HepG2 (cell line): ENCODE data around the gene RNF222. TPM values are rescaled to one million over a fixed set of nuclear protein-coding genes. Genes with fewer than 3 reads are reported as not detected.
A peak's percentile ranks its signal among the peaks of the same experiment; 100 is the strongest.

ENCODE experiments used
- ATAC-seq: fragments of 200-7000 bp; cut with Tn5 transposase; 3 replicates; pipeline ENCODE4 v1.9.1; 2020; ENCODE audit warnings: mild to moderate bottlenecking, moderate library complexity
- BruUV-seq: library from RNA; stranded (reverse); fragments of 400-500 nt; replicated peaks from 2 replicates; lab custom pipeline; 2021; lab: Mats Ljungman, UMichigan
- CTCF ChIA-PET: fragments of 300-600 bp; formaldehyde crosslinking; extraction: SDS; loops from one replicate; lab custom pipeline; 2021; ENCODE audit warnings: low total read pairs, inconsistent platforms, low intra/inter-chr PET ratio; lab: Yijun Ruan, JAX
- POLR2A ChIA-PET: fragments of 350-600 bp; sonication (Branson Sonifier 250); formaldehyde crosslinking; loops from one replicate; lab custom pipeline; 2020; ENCODE audit warnings: antibody characterized with exemption, inconsistent platforms; lab: Yijun Ruan, JAX
- DNase-seq: peaks from one replicate; pipeline ENCODE4 v3.0.0-alpha.2; 2015; ENCODE audit warnings: low spot score
- FAIRE-seq: peaks from 3 replicates; lab custom pipeline; 2011; peaks lifted over from hg19 to GRCh38; lab: Jason Lieb, UNC
- H2AFZ ChIP-seq: one replicate; pipeline ENCODE4 v1.6.1; 2011; ENCODE audit warnings: low read length, inconsistent platforms
- H3K27ac ChIP-seq: fragments of 300-600 bp; 3 replicates; pipeline ENCODE4 v1.8.0; 2011; ENCODE audit warnings: mixed run types, mild to moderate bottlenecking, mixed read lengths, low read length, inconsistent platforms; ENCODE audit not compliant: insufficient read depth; ENCODE audit errors: extremely low read length
- H3K27me3 ChIP-seq, 2 experiments: fragments of 200-600 bp in 1 of 2; 2 replicates in 1 of 2; 3 replicates in 1 of 2; pipeline versions ENCODE4 v1.6.0 to v1.8.0; 2011; ENCODE audit warnings: low read length in 2 of 2, mild to moderate bottlenecking in 2 of 2, moderate library complexity in 2 of 2, inconsistent platforms in 1 of 2; ENCODE audit not compliant: insufficient read depth in 2 of 2, control insufficient read depth in 1 of 2
- H3K36me3 ChIP-seq, 2 experiments: fragments of 200-600 bp in 1 of 2; replicated peaks in 1 of 2; 2 replicates in 1 of 2; 3 replicates in 1 of 2; pipeline versions ENCODE4 v1.5.1 to v1.8.0; 2011; ENCODE audit warnings: low read length in 2 of 2, inconsistent platforms in 1 of 2; ENCODE audit not compliant: insufficient read depth in 2 of 2, control insufficient read depth in 1 of 2
- H3K4me1 ChIP-seq: 2 replicates; pipeline ENCODE4 v1.5.1; 2012; ENCODE audit warnings: low read length, inconsistent platforms; ENCODE audit not compliant: insufficient read depth
- H3K4me2 ChIP-seq: 2 replicates; pipeline ENCODE4 v1.6.0; 2011; ENCODE audit warnings: low read depth, low read length, inconsistent platforms
- H3K4me3 ChIP-seq, 3 experiments: fragments of 200-600 bp in 1 of 3; sonication (generic), shearing (Covaris generic) in 1 of 3; replicated peaks in 1 of 3; 2 replicates each; pipeline ENCODE4 v1.5.1; 2011 to 2016; ENCODE audit warnings: low read length in 3 of 3, inconsistent platforms in 2 of 3, low read depth in 2 of 3, mild to moderate bottlenecking in 2 of 3, control low read depth in 1 of 3, mixed read lengths in 1 of 3; ENCODE audit not compliant: insufficient read depth in 1 of 3
- H3K79me2 ChIP-seq: one replicate; pipeline ENCODE4 v1.6.1; 2011; ENCODE audit warnings: low read length, inconsistent platforms; ENCODE audit not compliant: insufficient read depth
- H3K9ac ChIP-seq: 2 replicates; pipeline ENCODE4 v1.6.0; 2011; ENCODE audit warnings: mild to moderate bottlenecking, low read depth, low read length, inconsistent platforms; ENCODE audit not compliant: insufficient read depth
- H3K9me3 ChIP-seq: 2 replicates; pipeline ENCODE4 v1.5.1; 2012; ENCODE audit warnings: mild to moderate bottlenecking, low read length
- H4K20me1 ChIP-seq: 2 replicates; pipeline ENCODE4 v1.6.0; 2011; ENCODE audit warnings: inconsistent platforms, mild to moderate bottlenecking, low read length, moderate library complexity; ENCODE audit not compliant: insufficient read depth
- IRF1 ChIP-seq: sonication (generic); formaldehyde crosslinking; IDR thresholded peaks from 2 replicates; pipeline ENCODE4 v1.4.0; 2020; ENCODE audit warnings: low read depth, mild to moderate bottlenecking, missing genetic modification reagents
- PPARG ChIP-seq: conservative IDR thresholded peaks from 2 replicates; pipeline ENCODE4 v1.6.1; 2016; ENCODE audit warnings: missing biosample characterization, missing genetic modification reagents
- ZNF574 ChIP-seq: sonication (generic); formaldehyde crosslinking; IDR thresholded peaks from 2 replicates; pipeline ENCODE4 v1.4.0; 2020; ENCODE audit warnings: missing genetic modification reagents
- WGBS: methylation state at CpG from one replicate; pipeline ENCODE4 v1.1.6; 2017; ENCODE audit warnings: low lambda C conversion rate; 5-methylcytosine and 5-hydroxymethylcytosine counted together
- in situ Hi-C: cut with HindIII; loops from 2 replicates; pipeline ENCODE4 v1.10.0; 2017; ENCODE audit warnings: low pct_unique_long_range_greater_than_20kb; ENCODE audit not compliant: extremely low pct_ligation_motif_present
- intact Hi-C: fragments of 100-400 bp; cut with micrococcal nuclease; formaldehyde crosslinking; loops from one replicate; pipeline ENCODE4 v1.10.0; 2022; ENCODE audit not compliant: unreplicated experiment
- polyA plus RNA-seq, 8 experiments: library from polyadenylated mRNA; depleted of rRNA in 3 of 8; stranded (reverse) in 7 of 8; unstranded in 1 of 8; fragments of >200 nt; fragmentation: Illumina TruSeq in 4 of 8; extraction: Trizol in 4 of 8; gene quantifications; 2 replicates each; pipeline versions ENCODE4 v1.2.1 to v1.2.3, GENCODE V29; 2011 to 2016; ENCODE audit warnings: low read depth in 4 of 8, missing spikeins in 1 of 8, mixed read lengths in 1 of 8; ENCODE audit not compliant: insufficient read depth in 1 of 8
- total RNA-seq, 5 experiments: library from RNA; depleted of rRNA; stranded (reverse); fragments of >200 nt; fragmentation: Illumina TruSeq; extraction: Trizol; gene quantifications; 2 replicates each; pipeline ENCODE4 v1.2.3, GENCODE V29; 2016; ENCODE audit warnings: low read depth in 1 of 5

Gene RNF222
- total and polyA plus RNA-seq, 2 of the 13 experiments (the other 11 are each of a cell fraction or from before 2014, with no cell fraction given), result not detected

- Histone ChIP-seq H3K36me3 (peaks cover 8 to 15% of the 10 kb centered on the region in 2 experiments; a peak in 4 of 5 replicates), H2AFZ (no peak overlapping the region), H3K9ac (0 out of 2 replicates have a peak overlapping the region, but pooled peaks have one; percentile 80), H3K27ac (no peak overlapping the region), H3K4me3 (peak overlapping the region in 1 of 3 experiments; percentile 90; a peak in 2 of 6 replicates), H3K27me3 (no peaks in the 10 kb centered on the region; a peak in 1 of 5 replicates), H3K79me2 (peaks cover 30% of the 10 kb centered on the region), H3K9me3 (no peaks in the 10 kb centered on the region), H4K20me1 (peaks cover 24% of the 10 kb centered on the region), H3K4me2 (peak overlapping the region; percentile 81)
- ChIA-PET POLR2A (interaction anchor here (1.7 kb wide), 1 partner anchor 8 kb away, joined by 5 read pairs; the partner anchor contains the start of gene KRABD2), CTCF (no interaction called here)
- ATAC-seq, result no peak
- intact Hi-C loops, result loop anchor here (10.0 kb wide), 1 partner anchor 50 kb away; the partner anchor contains the start of gene NDEL1
- in situ Hi-C loops, result no loop called here
- no peak for DNase-seq
- WGBS, result 46% methylated on average over 12 of the region's 12 CpGs
- no TSS peak for BruUV-seq
- TF ChIP-seq ZNF574 (CRISPR knock-in tag), result 0 out of 2 replicates have a peak, but pooled peaks have one; percentile 9
- no peak for TF ChIP-seq IRF1
- TF ChIP-seq PPARG (CRISPR knock-in tag), result peak; percentile 67; the same call in 1 of the 2 replicates
- TF ChIP-seq, all 625 proteins: peak for 2
- no peak for FAIRE-seq
- H3K4me1 ChIP-seq, result peaks cover 37% of the 10 kb centered on the region
These were observed 12.7 kb downstream of the RNF222 start for GRCh38 chr17:8384801-8385378.
